B cell (primary cell): ENCODE measurements around the gene KCNT1. TPM values are rescaled to one million over a fixed set of nuclear protein-coding genes. Genes with fewer than 3 reads are reported as not detected.

Experiments used
- ATAC-seq: fragments of 200-7000 bp; cut with Tn5 transposase; one replicate; pipeline ENCODE4 v1.10.0; 2021; ENCODE audit warnings: low read depth, mild to moderate bottlenecking, moderate number of reproducible peaks, moderate library complexity
- CTCF ChIA-PET: fragments of 350-600 bp; sonication (Branson Sonifier 250); formaldehyde crosslinking; loops from one replicate; lab custom pipeline; 2021; ENCODE audit warnings: antibody characterized with exemption, inconsistent platforms; lab: Charles Lee
- POLR2A ChIA-PET: fragments of 350-600 bp; sonication (Branson Sonifier 250); formaldehyde crosslinking; loops from one replicate; lab custom pipeline; 2021; ENCODE audit warnings: antibody characterized with exemption; lab: Charles Lee
- DNase-seq: peaks from one replicate; pipeline ENCODE4 v3.0.0; 2013
- H2AFZ ChIP-seq: 2 replicates; pipeline ENCODE4 v1.6.1; 2012; ENCODE audit warnings: mild to moderate bottlenecking, low read depth, low read length; ENCODE audit not compliant: insufficient read depth, poor library complexity, severe bottlenecking
- H3K27ac ChIP-seq, 2 donors: 1 replicate in 1 of 2; 2 replicates in 1 of 2; pipeline ENCODE4 v1.5.1; 2012 to 2013; ENCODE audit warnings: low read length in 2 of 2, mild to moderate bottlenecking in 2 of 2, moderate library complexity in 1 of 2
- H3K27me3 ChIP-seq, 4 experiments: fragments of 200-600 bp in 1 of 4; sonication (generic) in 1 of 4; replicated peaks in 1 of 4; 1 replicate in 2 of 4; 2 replicates in 2 of 4; pipeline versions ENCODE4 v1.6.1 to v1.7.0; 2013 to 2016; ENCODE audit warnings: low read length in 3 of 4, mild to moderate bottlenecking in 2 of 4, mixed read lengths in 1 of 4, moderate library complexity in 1 of 4; ENCODE audit not compliant: insufficient read depth in 4 of 4, control insufficient read depth in 3 of 4; ENCODE audit errors: control extremely low read depth in 1 of 4
- H3K36me3 ChIP-seq, 2 experiments: replicated peaks in 1 of 2; 1 replicate in 1 of 2; 2 replicates in 1 of 2; pipeline versions ENCODE4 v1.6.1 to v1.7.1; 2013; ENCODE audit warnings: low read length in 1 of 2; ENCODE audit not compliant: insufficient read depth in 2 of 2, control insufficient read depth in 1 of 2; ENCODE audit errors: control extremely low read depth in 1 of 2, extremely low read depth in 1 of 2
- H3K4me1 ChIP-seq, 2 donors: fragments of 200-600 bp in 1 of 2; sonication (generic) in 1 of 2; 1 replicate in 1 of 2; 2 replicates in 1 of 2; pipeline versions ENCODE4 v1.5.1 to v1.6.1; 2013 to 2017; ENCODE audit warnings: low read length in 2 of 2; ENCODE audit not compliant: control insufficient read depth in 2 of 2, insufficient read depth in 2 of 2
- H3K4me2 ChIP-seq: replicated peaks from 2 replicates; pipeline ENCODE3; 2012; ENCODE audit warnings: mild to moderate bottlenecking, low read depth, low read length; ENCODE audit not compliant: poor library complexity, severe bottlenecking
- H3K4me3 ChIP-seq, 5 experiments: fragments of 200-600 bp in 1 of 5; sonication (generic) in 1 of 5; 1 replicate in 3 of 5; 2 replicates in 2 of 5; pipeline versions ENCODE4 v1.5.1 to v1.7.0; 2011 to 2016; ENCODE audit warnings: low read length in 4 of 5, mild to moderate bottlenecking in 4 of 5, low read depth in 2 of 5, control low read depth in 1 of 5, moderate library complexity in 1 of 5; ENCODE audit not compliant: insufficient read depth in 1 of 5; ENCODE audit errors: control extremely low read depth in 1 of 5, extremely low read depth in 1 of 5
- H3K79me2 ChIP-seq: fragments of 200-600 bp; sonication (generic); one replicate; pipeline ENCODE4 v1.6.0; 2016; ENCODE audit warnings: low read length; ENCODE audit not compliant: control insufficient read depth, insufficient read depth
- H3K9ac ChIP-seq: fragments of 200-600 bp; sonication (generic); 2 replicates; pipeline ENCODE4 v1.6.1; 2017; ENCODE audit warnings: mild to moderate bottlenecking, low read length, moderate library complexity
- H3K9me3 ChIP-seq, 3 donors: one replicate each; pipeline versions ENCODE4 v1.6.1 to v1.7.1; 2013; ENCODE audit warnings: low read length in 2 of 3; ENCODE audit not compliant: control insufficient read depth in 2 of 3, insufficient read depth in 1 of 3; ENCODE audit errors: control extremely low read depth in 1 of 3
- H4K20me1 ChIP-seq: 2 replicates; pipeline ENCODE4 v1.6.0; 2012; ENCODE audit warnings: mild to moderate bottlenecking, low read length; ENCODE audit not compliant: insufficient read depth, control insufficient read depth, poor library complexity, severe bottlenecking
- H3K27ac Mint-ChIP-seq: one replicate; pipeline ENCODE4 v1.8.0; 2021; ENCODE audit warnings: mixed read lengths
- H3K27me3 Mint-ChIP-seq: one replicate; pipeline ENCODE4 v1.8.0; 2021; ENCODE audit warnings: mixed read lengths
- H3K4me1 Mint-ChIP-seq: one replicate; pipeline ENCODE4 v1.8.0; 2021; ENCODE audit warnings: mixed read lengths
- H3K4me3 Mint-ChIP-seq: one replicate; pipeline ENCODE4 v1.8.0; 2021; ENCODE audit warnings: mixed read lengths
- H3K9me3 Mint-ChIP-seq: one replicate; pipeline ENCODE4 v1.8.0; 2022; ENCODE audit warnings: mixed read lengths; ENCODE audit not compliant: insufficient read depth
- CTCF ChIP-seq: fragments of 200-600 bp; IDR thresholded peaks from one replicate; pipeline ENCODE4 v1.8.0; 2022; ENCODE audit warnings: antibody characterized with exemption, mild to moderate bottlenecking
- EZH2 ChIP-seq: IDR thresholded peaks from 2 replicates; pipeline ENCODE4 v1.6.1; 2012; ENCODE audit warnings: borderline replicate concordance, low read depth, mild to moderate bottlenecking, moderate library complexity, low read length; ENCODE audit not compliant: insufficient read depth, poor library complexity, severe bottlenecking
- WGBS: methylation state at CpG from one replicate; pipeline ENCODE4 v1.1.5; 2013; ENCODE audit warnings: missing lambda C conversion rate; ENCODE audit not compliant: insufficient coverage; 5-methylcytosine and 5-hydroxymethylcytosine counted together
- intact Hi-C: fragments of 100-400 bp; cut with micrococcal nuclease; formaldehyde crosslinking; loops from one replicate; pipeline ENCODE4 v1.10.0; 2022
- polyA plus RNA-seq: library from polyadenylated mRNA; depleted of rRNA; stranded (reverse); fragments of >200 nt; gene quantifications from 2 replicates; pipeline ENCODE4 v1.2.3, GENCODE V29; 2012
- total RNA-seq, 2 donors: library from RNA; stranded (reverse); fragments of 120-200 nt in 1 of 2; gene quantifications; 1 replicate in 1 of 2; 2 replicates in 1 of 2; pipeline versions ENCODE4 v1.2.3 to v1.2.4, GENCODE V29; 2013 to 2022

The KCNT1 gene
- total and polyA plus RNA-seq, 2 donors (not counting 1 experiment from before 2014, with no cell fraction given) = not detected

GRCh38 chr9:135734616-135735144, 32.7 kb downstream of the KCNT1 start:
- CTCF ChIA-PET = no interaction called here
- Mint-ChIP-seq H3K4me1 (no peaks in the 10 kb centered on the region), H3K27ac (no peak overlapping the region), H3K4me3 (no peak overlapping the region), H3K27me3 (peaks cover 10% of the 10 kb centered on the region), H3K9me3 (peaks cover 10% of the 10 kb centered on the region)
- 81% methylated on average over 27 of the region's 27 CpGs for WGBS
- no peak overlapping the region for H3K4me2 ChIP-seq
- no peaks in the 10 kb centered on the region for H4K20me1 ChIP-seq
- no peaks in the 10 kb centered on the region for H3K79me2 ChIP-seq
- H3K9me3 ChIP-seq = peaks cover 0 to 34% (median 7%) of the 10 kb centered on the region in 3 donors
- DNase-seq = no peak
- POLR2A ChIA-PET = no interaction called here
- no peaks in the 10 kb centered on the region for H3K27me3 ChIP-seq
- no peak overlapping the region for H2AFZ ChIP-seq
- TF ChIP-seq EZH2 (no peak), CTCF (no peak)
- no peak overlapping the region for H3K27ac ChIP-seq
- intact Hi-C loops = no loop called here
- H3K4me1 ChIP-seq = no peaks in the 10 kb centered on the region
- no peak for ATAC-seq
- H3K9ac ChIP-seq = no peak overlapping the region
- no peaks in the 10 kb centered on the region for H3K36me3 ChIP-seq
- H3K4me3 ChIP-seq = no peak overlapping the region

DNA sequence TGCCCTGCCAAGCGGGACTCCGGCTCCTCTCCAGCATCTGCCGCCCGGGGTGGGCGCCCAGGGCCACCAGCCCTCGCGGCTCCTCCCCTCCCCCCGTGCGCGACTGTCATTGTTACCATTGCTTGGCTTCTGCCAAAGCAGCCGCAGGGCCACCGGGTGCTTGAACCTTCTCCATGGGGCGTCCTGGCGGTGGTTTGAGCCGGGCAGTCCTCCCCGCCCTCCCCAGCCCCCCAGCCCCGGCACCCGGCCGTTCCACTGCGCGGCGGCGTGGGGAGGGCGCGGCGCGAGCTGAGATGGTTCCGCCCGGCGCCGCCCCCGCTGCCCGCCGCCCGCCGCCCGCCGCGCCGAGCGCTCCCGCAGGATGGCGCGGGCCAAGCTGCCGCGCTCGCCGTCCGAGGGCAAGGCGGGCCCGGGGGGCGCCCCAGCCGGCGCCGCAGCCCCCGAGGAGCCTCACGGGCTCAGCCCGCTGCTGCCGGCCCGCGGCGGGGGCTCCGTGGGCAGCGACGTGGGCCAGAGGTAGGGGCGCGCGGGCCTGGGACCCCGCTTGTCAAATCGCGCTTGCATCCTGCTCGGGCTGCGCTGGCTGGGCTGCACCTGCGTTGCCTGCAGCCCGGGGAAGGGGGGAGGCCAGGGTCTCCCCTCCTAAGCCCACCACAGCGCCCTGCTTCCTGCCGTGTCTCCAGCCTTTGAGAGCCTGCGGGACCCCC, 34.4 kb downstream of the KCNT1 start:
- H3K4me2 ChIP-seq = no peak overlapping the region
- no peak for TF ChIP-seq CTCF
- no peak for TF ChIP-seq EZH2
- intact Hi-C loops = no loop called here
- H4K20me1 ChIP-seq = no peaks in the 10 kb centered on the region
- H3K9me3 Mint-ChIP-seq = peaks cover 6% of the 10 kb centered on the region
- H3K27ac ChIP-seq = no peak overlapping the region
- peaks cover 0 to 18% (median 3%) of the 10 kb centered on the region in 3 donors for H3K9me3 ChIP-seq
- H3K9ac ChIP-seq = no peak overlapping the region
- no peaks in the 10 kb centered on the region for H3K4me1 ChIP-seq
- DNase-seq = no peak
- H3K27me3 Mint-ChIP-seq = peaks cover 9% of the 10 kb centered on the region
- H3K4me3 ChIP-seq = no peak overlapping the region
- no peaks in the 10 kb centered on the region for H3K4me1 Mint-ChIP-seq
- POLR2A ChIA-PET = no interaction called here
- CTCF ChIA-PET = no interaction called here
- H3K27me3 ChIP-seq = no peaks in the 10 kb centered on the region
- H3K4me3 Mint-ChIP-seq = no peak overlapping the region
- H3K79me2 ChIP-seq = no peaks in the 10 kb centered on the region
- H2AFZ ChIP-seq = no peak overlapping the region
- H3K36me3 ChIP-seq = no peaks in the 10 kb centered on the region
- ATAC-seq = no peak
- no peak overlapping the region for H3K27ac Mint-ChIP-seq
- 9% methylated on average over 74 of the region's 78 CpGs for WGBS
